K562 (cell line): ENCODE results near the gene HSD17B8. TPM values are rescaled to one million over a fixed set of nuclear protein-coding genes. Genes with fewer than 3 reads are reported as not detected.

Source experiments
- ATAC-seq: fragments of 200-7000 bp; cut with Tn5 transposase; 3 replicates; pipeline ENCODE4 v1.9.1; 2020; ENCODE audit warnings: moderate library complexity
- BruUV-seq: library from RNA; stranded (reverse); fragments of 400-500 nt; replicated peaks from 2 replicates; lab custom pipeline; 2021; lab: Mats Ljungman, UMichigan
- CTCF ChIA-PET: fragments of 300-600 bp; formaldehyde crosslinking; extraction: SDS; loops from one replicate; lab custom pipeline; 2021; ENCODE audit warnings: low intra/inter-chr PET ratio; lab: Yijun Ruan, JAX
- POLR2A ChIA-PET: fragments of 300-600, 350-650 bp; sonication (Branson Sonifier 250); formaldehyde crosslinking; extraction: SDS; loops from one replicate; lab custom pipeline; 2021; ENCODE audit warnings: antibody characterized with exemption, inconsistent platforms; lab: Yijun Ruan, JAX
- DNase-seq, 4 experiments: peaks; one replicate each; pipeline versions ENCODE4 v3.0.0 to v3.0.0-alpha.2; 2011 to 2018; ENCODE audit warnings: low spot score in 3 of 4, mixed read lengths in 3 of 4; ENCODE audit errors: extremely low read depth in 1 of 4
- FAIRE-seq: peaks from 2 replicates; lab custom pipeline; 2011; peaks lifted over from hg19 to GRCh38; lab: Jason Lieb, UNC
- H2AFZ ChIP-seq: 2 replicates; pipeline ENCODE4 v1.6.0; 2011; ENCODE audit warnings: low read depth, low read length, control low read depth, inconsistent platforms
- H3K27ac ChIP-seq: fragments of 200-600 bp; 3 replicates; pipeline ENCODE4 v1.8.0; 2011; ENCODE audit warnings: low read depth, mild to moderate bottlenecking, control low read depth, inconsistent platforms, low read length, moderate library complexity, mixed read lengths; ENCODE audit errors: extremely low read depth
- H3K27me3 ChIP-seq, 2 experiments: fragments of 300-600 bp in 1 of 2; 2 replicates in 1 of 2; 3 replicates in 1 of 2; pipeline versions ENCODE4 v1.6.0 to v1.8.0; 2011; ENCODE audit warnings: inconsistent platforms in 2 of 2, low read length in 2 of 2, mild to moderate bottlenecking in 1 of 2, mixed read lengths in 1 of 2, moderate library complexity in 1 of 2; ENCODE audit not compliant: control insufficient read depth in 2 of 2, insufficient read depth in 2 of 2
- H3K36me3 ChIP-seq: fragments of 300-600 bp; 3 replicates; pipeline ENCODE4 v1.8.0; 2011; ENCODE audit warnings: mild to moderate bottlenecking, low read length, inconsistent platforms; ENCODE audit not compliant: control insufficient read depth, insufficient read depth
- H3K4me1 ChIP-seq, 2 experiments: fragments of 200-600 bp in 1 of 2; replicated peaks in 1 of 2; 2 replicates in 1 of 2; 3 replicates in 1 of 2; pipeline versions ENCODE4 v1.5.1 to v1.8.0; 2011; ENCODE audit warnings: inconsistent platforms in 2 of 2, low read length in 2 of 2, mild to moderate bottlenecking in 1 of 2, mixed read lengths in 1 of 2, moderate library complexity in 1 of 2; ENCODE audit not compliant: control insufficient read depth in 2 of 2, insufficient read depth in 2 of 2
- H3K4me2 ChIP-seq: 2 replicates; pipeline ENCODE4 v1.6.1; 2011; ENCODE audit warnings: low read length, control low read depth, inconsistent platforms, mixed read lengths; ENCODE audit not compliant: insufficient read depth
- H3K4me3 ChIP-seq: fragments of 200-600 bp; sonication (generic), shearing (Covaris generic); 2 replicates; pipeline ENCODE4 v1.5.1; 2016; ENCODE audit warnings: control low read depth, inconsistent platforms
- H3K79me2 ChIP-seq: fragments of 200-600 bp; 3 replicates; pipeline ENCODE4 v1.8.0; 2011; ENCODE audit warnings: low read length, inconsistent platforms; ENCODE audit not compliant: control insufficient read depth, insufficient read depth
- H3K9ac ChIP-seq, 2 experiments: 2 replicates each; pipeline versions ENCODE4 v1.6.0 to v1.6.1; 2011; ENCODE audit warnings: low read depth in 2 of 2, low read length in 2 of 2, control low read depth in 1 of 2, inconsistent platforms in 1 of 2, mild to moderate bottlenecking in 1 of 2, mixed read lengths in 1 of 2; ENCODE audit not compliant: insufficient read depth in 1 of 2
- H3K9me1 ChIP-seq: one replicate; pipeline ENCODE4 v1.6.0; 2011; ENCODE audit warnings: inconsistent platforms, mild to moderate bottlenecking, low read length, moderate library complexity; ENCODE audit not compliant: control insufficient read depth, insufficient read depth
- H3K9me3 ChIP-seq: replicated peaks from 2 replicates; pipeline ENCODE4 v1.5.1; 2011; ENCODE audit warnings: low read depth, low read length, inconsistent platforms; ENCODE audit not compliant: control insufficient read depth, insufficient read depth
- H4K20me1 ChIP-seq: replicated peaks from 2 replicates; pipeline ENCODE4 v1.6.1; 2011; ENCODE audit warnings: low read length, inconsistent platforms, mixed read lengths; ENCODE audit not compliant: control insufficient read depth, insufficient read depth
- BRCA1 ChIP-seq, 2 experiments: fragments of 450-650 bp in 1 of 2; sonication (generic) in 1 of 2; formaldehyde crosslinking in 1 of 2; IDR thresholded peaks; 2 replicates each; pipeline versions ENCODE4 v1.5.0 to v1.6.1; 2017 to 2020; ENCODE audit warnings: mild to moderate bottlenecking in 1 of 2, missing genetic modification reagents in 1 of 2
- CBX8 ChIP-seq: fragments of 200-600 bp; sonication (generic); IDR thresholded peaks from 2 replicates; pipeline ENCODE4 v1.6.1; 2012; ENCODE audit warnings: borderline replicate concordance, mixed run types, low read depth, mild to moderate bottlenecking, moderate library complexity, mixed read lengths, low read length, control low read depth, inconsistent platforms; ENCODE audit not compliant: poor library complexity, severe bottlenecking; ENCODE audit errors: extremely low read depth
- CXXC5 ChIP-seq: fragments of 250-450 bp; sonication (Bioruptor Pico); IDR thresholded peaks from 2 replicates; pipeline ENCODE4 v1.8.0; 2022; ENCODE audit warnings: inconsistent platforms, mild to moderate bottlenecking, moderate library complexity
- DACH1 ChIP-seq: fragments of 450-650 bp; IDR thresholded peaks from 2 replicates; pipeline ENCODE4 v1.6.1; 2018; ENCODE audit not compliant: partially characterized antibody
- EZH2 ChIP-seq: IDR thresholded peaks from 2 replicates; pipeline ENCODE4 v1.6.1; 2012; ENCODE audit warnings: low read depth, mild to moderate bottlenecking, inconsistent platforms, low read length, borderline replicate concordance
- GABPA ChIP-seq: fragments of 200-800 bp; sonication (Bioruptor generic); conservative IDR thresholded peaks from 2 replicates; pipeline ENCODE4 v1.6.1; 2016; ENCODE audit warnings: low read depth, missing genetic modification characterization, missing compliant biosample characterization
- HNRNPLL ChIP-seq: fragments of 200-400 bp; formaldehyde crosslinking; IDR thresholded peaks from 2 replicates; pipeline ENCODE4 v1.6.1; 2017; ENCODE audit warnings: low read length, low read depth, mild to moderate bottlenecking; ENCODE audit not compliant: poor library complexity, severe bottlenecking
- IRF2 ChIP-seq: sonication (generic); formaldehyde crosslinking; IDR thresholded peaks from 2 replicates; pipeline ENCODE4 v1.8.1; 2022; ENCODE audit warnings: mild to moderate bottlenecking, missing genetic modification reagents
- LARP7 ChIP-seq: fragments of 450-650 bp; IDR thresholded peaks from 2 replicates; pipeline ENCODE4 v1.6.1; 2016
- MAFF ChIP-seq: IDR thresholded peaks from 2 replicates; pipeline ENCODE4 v1.6.1; 2012; ENCODE audit warnings: low read length, improper control_type of control experiment
- MAZ ChIP-seq, 2 experiments: fragments of 450-650 bp in 1 of 2; sonication (generic) in 1 of 2; formaldehyde crosslinking; IDR thresholded peaks in 1 of 2; conservative IDR thresholded peaks in 1 of 2; 2 replicates each; pipeline versions ENCODE4 v1.4.0 to v1.5.0; 2020; ENCODE audit warnings: mild to moderate bottlenecking in 1 of 2, missing genetic modification reagents in 1 of 2
- PHB ChIP-seq: fragments of 250-450 bp; sonication (Bioruptor Pico); IDR thresholded peaks from 2 replicates; pipeline ENCODE4 v1.5.0; 2021
- POLR2B ChIP-seq: fragments of 450-650 bp; IDR thresholded peaks from 2 replicates; pipeline ENCODE4 v1.6.1; 2018; ENCODE audit warnings: low read depth; ENCODE audit not compliant: partially characterized antibody
- RBM39 ChIP-seq: fragments of 200-400 bp; formaldehyde crosslinking; optimal IDR thresholded peaks from 2 replicates; pipeline ENCODE3; 2018; ENCODE audit warnings: low read depth, low read length
- SPI1 ChIP-seq: IDR thresholded peaks from 2 replicates; pipeline ENCODE4 v1.6.1; 2011; ENCODE audit warnings: low read depth, low read length, control low read depth, borderline replicate concordance
- SRF ChIP-seq, 2 experiments: fragments of 250-450, 450-650 bp in 1 of 2; sonication (Bioruptor Pico) in 1 of 2; sonication (generic) in 1 of 2; formaldehyde crosslinking; IDR thresholded peaks; 2 replicates each; pipeline versions ENCODE4 v1.5.0 to v1.5.1; 2020 to 2022; ENCODE audit warnings: mild to moderate bottlenecking in 1 of 2, missing genetic modification reagents in 1 of 2
- SRSF7 ChIP-seq: fragments of 200-400 bp; formaldehyde crosslinking; optimal IDR thresholded peaks from 2 replicates; pipeline ENCODE3; 2017; ENCODE audit warnings: mild to moderate bottlenecking, low read depth, low read length
- ZNF311 ChIP-seq: fragments of 250-450 bp; sonication (Bioruptor Pico); IDR thresholded peaks from 2 replicates; pipeline ENCODE4 v1.4.0; 2020; ENCODE audit warnings: mild to moderate bottlenecking, moderate library complexity
- ZNF77 ChIP-seq: fragments of 250-450 bp; sonication (Bioruptor Pico); IDR thresholded peaks from 2 replicates; pipeline ENCODE4 v1.5.0; 2020
- WGBS: fragments of 100-300 bp; shearing (Covaris generic); methylation state at CpG from one replicate; pipeline ENCODE4 v1.1.6; 2016; ENCODE audit warnings: low coverage, mixed read lengths; ENCODE audit not compliant: insufficient coverage; ENCODE audit errors: missing lambda C conversion rate; 5-methylcytosine and 5-hydroxymethylcytosine counted together
- in situ Hi-C: fragments of 300-500 bp; cut with MboI; formaldehyde crosslinking; loops from 4 replicates; pipeline ENCODE4 v1.15.0; 2018; ENCODE audit warnings: inconsistent platforms, mixed read lengths
- intact Hi-C: fragments of 100-400 bp; cut with micrococcal nuclease; formaldehyde crosslinking; loops from 2 replicates; pipeline ENCODE4 v1.14.2; 2022
- polyA plus RNA-seq, 8 experiments: library from polyadenylated mRNA; depleted of rRNA in 4 of 8; stranded (reverse) in 5 of 8; unstranded in 3 of 8; fragments of >200 nt; fragmentation: Nextera tagmentation in 2 of 8; fragmentation: Illumina TruSeq in 1 of 8; extraction: Ambion mirVana in 2 of 8; extraction: Trizol in 1 of 8; gene quantifications; 2 replicates each; pipeline versions ENCODE4 v1.2.1 to v1.2.3, GENCODE V29; 2011 to 2014; ENCODE audit warnings: inconsistent platforms in 1 of 8, missing spikeins in 1 of 8
- total RNA-seq, 7 experiments: library from RNA; depleted of rRNA in 6 of 7; stranded (reverse); fragments of >200 nt in 6 of 7; fragmentation: Illumina TruSeq in 2 of 7; extraction: Trizol in 2 of 7; gene quantifications; 2 replicates each; pipeline versions ENCODE4 v1.2.1 to v1.2.3, GENCODE V29; 2011 to 2021; ENCODE audit warnings: low replicate concordance in 1 of 7
- TF ChIP-seq, protein P1 (sequence below): IDR thresholded peaks from 2 replicates; pipeline ENCODE4 v1.6.1; 2011; ENCODE audit warnings: borderline replicate concordance, low read depth, mild to moderate bottlenecking, moderate library complexity, low read length; ENCODE audit not compliant: insufficient read depth, poor library complexity, severe bottlenecking

Gene HSD17B8
- total and polyA plus RNA-seq, 9 of the 15 experiments (the other 6 are each of a cell fraction or from before 2014, with no cell fraction given), result 3.7 to 35.2 (median 14.2) TPM

DNA sequence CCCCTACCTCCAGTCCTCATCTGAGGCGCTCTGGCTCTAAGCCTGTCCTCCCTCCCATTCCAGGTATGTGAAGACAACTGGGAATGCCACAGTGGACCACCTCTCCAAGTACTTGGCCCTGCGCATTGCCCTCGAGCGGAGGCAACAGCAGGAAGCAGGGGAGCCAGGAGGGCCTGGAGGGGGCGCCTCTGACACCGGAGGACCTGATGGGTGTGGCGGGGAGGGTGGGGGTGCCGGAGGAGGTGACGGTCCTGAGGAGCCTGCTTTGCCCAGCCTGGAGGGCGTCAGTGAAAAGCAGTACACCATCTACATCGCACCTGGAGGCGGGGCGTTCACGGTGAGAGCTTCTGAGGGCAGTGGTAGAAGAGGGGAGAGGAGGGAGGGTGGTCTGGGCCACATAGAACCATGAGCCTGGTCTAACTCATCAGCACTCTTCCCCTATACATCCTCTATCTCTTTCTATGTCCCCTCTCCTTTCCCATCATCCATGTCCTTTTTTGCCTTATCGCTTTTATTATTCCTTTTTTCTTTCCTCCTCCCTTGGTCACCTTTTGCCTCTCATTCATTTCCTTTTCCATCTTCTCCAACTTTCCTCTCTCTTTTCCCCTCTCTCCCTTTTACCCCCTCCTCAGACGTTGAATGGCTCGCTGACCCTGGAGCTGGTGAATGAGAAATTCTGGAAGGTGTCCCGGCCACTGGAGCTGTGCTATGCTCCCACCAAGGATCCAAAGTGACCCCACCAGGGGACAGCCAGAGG, 7.4 kb downstream of the HSD17B8 start:
- Histone ChIP-seq H3K79me2 (peaks cover 17% of the 10 kb centered on the region), H2AFZ (no peak overlapping the region), H4K20me1 (no peaks in the 10 kb centered on the region), H3K9ac (no peak overlapping the region), H3K9me3 (no peaks in the 10 kb centered on the region), H3K27me3 (no peaks in the 10 kb centered on the region; a peak in 1 of 5 replicates), H3K4me1 (peaks cover 5 to 48% of the 10 kb centered on the region in 2 experiments; a peak in 4 of 5 replicates), H3K27ac (no peak overlapping the region), H3K9me1 (no peaks in the 10 kb centered on the region), H3K36me3 (peaks cover 28% of the 10 kb centered on the region; the same call in 2 of the 3 replicates), H3K4me3 (no peak overlapping the region), H3K4me2 (no peak overlapping the region)
- ATAC-seq, result peak; percentile 48
- CTCF ChIA-PET, result no interaction called here
- FAIRE-seq, result no peak
- BruUV-seq, result no TSS peak
- intact Hi-C loops, result no loop called here
- DNase-seq, result peak; percentile 54 to 67 (median 63)
- 69% methylated on average over 15 of the region's 18 CpGs for WGBS
- POLR2A ChIA-PET, result interaction anchor here (0.6 to 1.4 kb wide), 4 partner anchors 9 to 240 kb away, joined by 3 to 9 read pairs (median 4); no protein-coding TSS in a partner anchor
- in situ Hi-C loops, result no loop called here
- TF ChIP-seq, protein P1, sequence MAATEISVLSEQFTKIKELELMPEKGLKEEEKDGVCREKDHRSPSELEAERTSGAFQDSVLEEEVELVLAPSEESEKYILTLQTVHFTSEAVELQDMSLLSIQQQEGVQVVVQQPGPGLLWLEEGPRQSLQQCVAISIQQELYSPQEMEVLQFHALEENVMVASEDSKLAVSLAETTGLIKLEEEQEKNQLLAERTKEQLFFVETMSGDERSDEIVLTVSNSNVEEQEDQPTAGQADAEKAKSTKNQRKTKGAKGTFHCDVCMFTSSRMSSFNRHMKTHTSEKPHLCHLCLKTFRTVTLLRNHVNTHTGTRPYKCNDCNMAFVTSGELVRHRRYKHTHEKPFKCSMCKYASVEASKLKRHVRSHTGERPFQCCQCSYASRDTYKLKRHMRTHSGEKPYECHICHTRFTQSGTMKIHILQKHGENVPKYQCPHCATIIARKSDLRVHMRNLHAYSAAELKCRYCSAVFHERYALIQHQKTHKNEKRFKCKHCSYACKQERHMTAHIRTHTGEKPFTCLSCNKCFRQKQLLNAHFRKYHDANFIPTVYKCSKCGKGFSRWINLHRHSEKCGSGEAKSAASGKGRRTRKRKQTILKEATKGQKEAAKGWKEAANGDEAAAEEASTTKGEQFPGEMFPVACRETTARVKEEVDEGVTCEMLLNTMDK, result peak; percentile 93
- TF ChIP-seq IRF2 (CRISPR knock-in tag) (no peak), LARP7 (0 out of 2 replicates have a peak, but pooled peaks have one; percentile 25), MAZ (CRISPR knock-in tag; conservative IDR thresholded peaks at IDR 0.05 in 1 of 2, IDR thresholded peaks at IDR 0.05 in 1 of 2) (0 out of 4 replicates have a peak, but pooled peaks of 1 of the 2 experiments have one; percentile 24), SPI1 (no peak), EZH2 (no peak), DACH1 (no peak), RBM39 (no peak), POLR2B (peak; percentile 26), CXXC5 (CRISPR knock-in tag) (no peak), ZNF77 (no peak), SRSF7 (no peak), ZNF311 (CRISPR knock-in tag) (no peak), HNRNPLL (no peak), PHB (CRISPR knock-in tag) (no peak), SRF (CRISPR knock-in tag; IDR thresholded peaks at IDR 0.05) (no peak), CBX8 (no peak), GABPA (no peak), BRCA1 (IDR thresholded peaks at IDR 0.05) (no peak), BRCA1 (CRISPR knock-in tag; IDR thresholded peaks at IDR 0.05) (no peak), MAFF (no peak)
